ENCODE data around the gene FEZF2.

The FEZF2 gene

DNA sequence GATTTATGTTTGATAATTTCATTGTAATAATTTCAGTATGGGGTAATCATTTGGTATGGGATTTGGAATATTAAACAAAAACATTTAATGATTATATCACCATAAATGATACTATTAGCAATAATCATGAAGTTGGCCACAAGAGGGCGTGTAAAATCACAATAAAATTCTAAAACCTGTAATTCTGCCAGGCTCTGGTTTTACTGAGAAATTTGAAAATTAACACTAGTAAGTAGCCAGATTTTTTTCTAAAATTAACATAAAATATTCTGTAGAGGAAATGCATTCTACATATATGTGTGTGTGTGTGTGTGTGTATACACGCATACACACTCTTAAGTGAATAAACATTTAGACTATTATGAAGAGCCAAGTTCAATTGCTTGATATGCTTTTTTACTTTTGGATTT is 40.5 kb downstream of the FEZF2 start:
- DNase-seq (ENCODE audit: extremely low read depth in 1 of 2, low read depth in 1 of 2), result no peak

DNA sequence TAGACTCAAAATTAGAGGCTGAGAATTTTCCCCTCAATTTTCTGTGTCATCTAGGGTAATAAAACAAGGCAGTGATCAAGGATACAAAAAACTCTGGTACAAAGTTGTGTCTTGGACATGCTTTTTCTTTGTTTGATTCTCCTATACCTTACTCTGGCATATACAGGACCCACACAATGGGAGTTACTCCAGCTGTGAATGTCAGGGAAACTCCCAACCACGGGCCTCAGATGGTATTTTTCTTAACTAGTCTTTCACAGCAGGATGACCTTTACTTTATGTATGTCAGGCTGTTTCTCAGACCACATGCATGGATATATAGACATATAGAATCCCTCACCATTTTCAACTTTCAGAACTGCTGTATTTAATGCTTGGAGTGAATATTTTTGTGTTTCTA is 41.3 kb downstream of the FEZF2 start:
- no peak for DNase-seq (ENCODE audit: extremely low read depth in 1 of 2, low read depth in 1 of 2)

DNA sequence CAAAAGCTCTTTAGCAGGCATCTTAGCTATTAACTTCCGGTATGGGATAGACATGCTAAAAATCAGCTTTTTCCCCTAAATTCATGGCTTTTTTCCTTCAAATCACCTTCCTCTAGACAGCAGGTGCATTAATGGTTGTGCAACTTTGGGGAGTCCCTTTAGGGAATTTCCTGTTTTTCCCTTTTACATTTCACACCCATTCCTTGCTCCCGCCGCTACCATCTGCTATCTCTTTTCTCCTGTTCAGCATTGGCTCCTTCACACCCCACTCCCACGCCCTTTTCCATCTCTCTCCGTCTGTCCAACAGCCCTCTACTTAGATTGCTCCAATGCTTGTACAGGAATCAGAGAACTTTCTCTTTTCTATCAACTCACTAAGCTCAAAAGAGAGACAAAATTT is 43.4 kb downstream of the FEZF2 start:
- DNase-seq (ENCODE audit: extremely low read depth in 1 of 2, low read depth in 1 of 2), result no peak

DNA sequence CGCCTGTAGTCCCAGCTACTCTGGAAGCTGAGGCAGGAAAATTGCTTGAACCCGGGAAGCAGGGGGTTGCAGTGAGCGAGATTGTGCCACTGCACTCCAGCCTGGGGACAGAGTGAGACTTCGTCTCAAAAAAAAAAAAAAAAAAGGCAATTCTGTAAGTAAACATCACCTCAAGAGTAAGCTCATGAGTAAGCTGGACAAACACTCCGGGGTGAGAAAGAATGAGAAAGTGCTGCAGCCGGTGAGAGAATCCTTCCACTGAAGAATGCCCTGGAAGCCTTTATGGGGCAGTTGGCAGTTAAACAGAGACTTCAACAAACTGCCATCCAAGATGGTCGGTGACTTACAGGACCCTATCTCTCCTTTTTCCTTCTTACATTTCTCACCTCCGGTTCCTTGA is 47.5 kb downstream of the FEZF2 start:
- no peak for DNase-seq (ENCODE audit: extremely low read depth in 1 of 2, low read depth in 1 of 2)

DNA sequence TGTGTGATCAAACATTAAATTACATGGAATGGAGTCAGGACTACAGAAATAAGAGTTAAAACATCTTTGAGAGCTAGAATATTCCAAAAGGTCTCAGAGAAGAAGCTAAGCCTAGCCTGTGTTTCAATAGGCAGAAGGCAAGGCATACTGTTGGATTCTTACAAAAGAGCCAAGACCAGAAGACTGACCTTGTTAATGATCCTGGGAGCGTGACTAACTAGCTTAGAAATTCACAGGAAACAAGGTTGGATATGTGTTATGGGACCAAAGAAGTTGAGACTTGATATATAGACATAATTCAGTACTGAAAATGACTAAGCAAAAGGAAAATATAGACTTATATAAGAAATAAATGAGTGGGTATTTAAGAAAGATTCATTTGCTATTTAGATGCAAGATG is 50.1 kb downstream of the FEZF2 start:
- DNase-seq (ENCODE audit: extremely low read depth in 1 of 2, low read depth in 1 of 2), result no peak
